GM21529 (cell line): ENCODE results near the gene CENPB.
"Not testable (repeated sequence)": the region's sequence is repeated elsewhere in the genome, so short reads cannot be mapped to it uniquely, and the experiment has no call there.

ENCODE experiments used
- ATAC-seq: cut with Tn5 transposase; IDR thresholded peaks from one replicate; pipeline ENCODE4 v1.9.1; 2021; ENCODE audit not compliant: unreplicated experiment

CENPB gene, protein sequence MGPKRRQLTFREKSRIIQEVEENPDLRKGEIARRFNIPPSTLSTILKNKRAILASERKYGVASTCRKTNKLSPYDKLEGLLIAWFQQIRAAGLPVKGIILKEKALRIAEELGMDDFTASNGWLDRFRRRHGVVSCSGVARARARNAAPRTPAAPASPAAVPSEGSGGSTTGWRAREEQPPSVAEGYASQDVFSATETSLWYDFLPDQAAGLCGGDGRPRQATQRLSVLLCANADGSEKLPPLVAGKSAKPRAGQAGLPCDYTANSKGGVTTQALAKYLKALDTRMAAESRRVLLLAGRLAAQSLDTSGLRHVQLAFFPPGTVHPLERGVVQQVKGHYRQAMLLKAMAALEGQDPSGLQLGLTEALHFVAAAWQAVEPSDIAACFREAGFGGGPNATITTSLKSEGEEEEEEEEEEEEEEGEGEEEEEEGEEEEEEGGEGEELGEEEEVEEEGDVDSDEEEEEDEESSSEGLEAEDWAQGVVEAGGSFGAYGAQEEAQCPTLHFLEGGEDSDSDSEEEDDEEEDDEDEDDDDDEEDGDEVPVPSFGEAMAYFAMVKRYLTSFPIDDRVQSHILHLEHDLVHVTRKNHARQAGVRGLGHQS

GRCh38 chr20:3786665-3787323 lies at the start of gene CENPB:
Gene CENPB, minus strand, starts transcription at chr20:3786740. Its CDS starts 257 bp downstream, at chr20:3786483.
- peak; percentile 78 for ATAC-seq

DNA sequence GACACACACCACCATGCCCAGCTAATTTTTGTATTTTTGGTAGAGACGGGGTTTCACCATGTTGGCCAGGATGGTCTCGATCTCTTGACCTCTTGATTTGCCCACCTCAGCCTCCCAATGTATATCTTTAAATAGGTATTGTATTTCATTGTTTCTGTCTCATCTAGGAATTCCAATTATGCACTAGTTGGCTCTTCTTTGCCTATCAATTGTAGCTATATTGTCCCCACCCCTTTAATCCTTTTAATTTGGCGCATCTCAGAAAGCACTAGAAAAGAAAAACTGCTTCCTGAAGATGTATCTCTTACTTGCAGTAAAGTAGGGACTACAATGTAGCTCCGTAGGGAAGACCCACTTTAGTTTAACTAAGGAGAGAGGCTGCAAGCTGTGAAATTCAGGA lies 49.6 kb upstream of the CENPB start:
- no peak for ATAC-seq

DNA sequence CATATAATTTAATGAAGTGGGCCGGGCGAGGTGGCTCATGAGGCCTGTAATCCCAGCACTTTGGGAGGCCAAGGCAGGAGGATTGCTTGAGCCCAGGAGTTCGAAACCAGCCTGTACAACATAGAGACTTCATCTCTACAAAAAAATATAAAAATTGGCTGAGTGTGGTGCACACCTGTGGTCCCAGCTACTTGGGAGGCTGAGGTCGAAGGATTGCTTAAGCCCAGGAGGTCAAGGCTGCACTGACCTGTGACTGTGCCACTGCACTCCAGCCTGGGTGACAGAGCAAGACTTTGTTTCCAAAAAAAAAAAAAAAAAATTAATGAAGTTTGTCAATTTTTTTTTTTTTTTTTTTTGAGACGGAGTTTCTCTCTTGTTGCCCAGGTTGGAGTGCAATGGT lies 43.4 kb upstream of the CENPB start:
- ATAC-seq: not testable (repeated sequence)

DNA sequence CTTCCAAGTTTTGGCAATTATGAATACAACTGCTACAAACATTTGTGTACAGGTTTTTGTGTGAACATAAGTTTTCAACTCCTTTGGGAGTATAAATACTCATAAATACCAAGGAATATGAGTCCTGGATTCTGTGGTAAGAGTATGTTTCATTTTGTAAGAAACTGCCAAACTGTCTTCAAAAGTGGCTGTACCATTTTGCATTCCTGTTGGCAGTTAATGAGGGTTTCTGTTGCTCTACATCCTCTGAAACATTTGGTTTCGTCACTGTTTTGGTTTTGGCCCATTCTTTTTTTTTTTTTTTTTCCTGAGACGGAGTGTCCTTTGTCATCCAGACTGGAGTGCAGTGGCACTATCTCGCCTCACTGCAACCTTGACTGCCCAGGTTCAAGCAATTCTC lies 42.3 kb upstream of the CENPB start:
- ATAC-seq: no peak

GRCh38 chr20:3826420-3826819 lies 39.9 kb upstream of the CENPB start:
- ATAC-seq: no peak

- ATAC-seq: no peak
Observed at GRCh38 chr20:3825526-3825925, 39.0 kb upstream of the CENPB start.

DNA sequence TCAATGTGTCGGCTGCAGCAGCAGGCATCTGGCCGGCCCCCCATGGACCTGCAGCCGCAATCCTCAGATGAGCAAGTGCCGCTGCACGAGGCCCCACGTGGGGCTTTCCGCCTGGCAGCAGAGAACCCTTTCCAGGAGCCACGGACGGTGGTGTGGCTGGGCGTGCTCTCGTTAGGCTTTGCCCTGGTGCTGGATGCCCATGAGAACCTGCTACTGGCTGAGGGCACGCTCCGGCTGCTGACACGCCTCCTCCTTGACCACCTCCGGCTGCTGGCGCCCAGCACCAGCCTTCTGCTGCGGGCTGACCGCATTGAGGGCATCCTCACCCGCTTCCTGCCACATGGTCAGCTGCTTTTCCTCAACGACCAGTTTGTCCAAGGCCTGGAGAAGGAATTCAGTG lies 37.3 kb upstream of the CENPB start:
- ATAC-seq: no peak

GRCh38 chr20:3821996-3822395 lies 35.5 kb upstream of the CENPB start:
- ATAC-seq: no peak

DNA sequence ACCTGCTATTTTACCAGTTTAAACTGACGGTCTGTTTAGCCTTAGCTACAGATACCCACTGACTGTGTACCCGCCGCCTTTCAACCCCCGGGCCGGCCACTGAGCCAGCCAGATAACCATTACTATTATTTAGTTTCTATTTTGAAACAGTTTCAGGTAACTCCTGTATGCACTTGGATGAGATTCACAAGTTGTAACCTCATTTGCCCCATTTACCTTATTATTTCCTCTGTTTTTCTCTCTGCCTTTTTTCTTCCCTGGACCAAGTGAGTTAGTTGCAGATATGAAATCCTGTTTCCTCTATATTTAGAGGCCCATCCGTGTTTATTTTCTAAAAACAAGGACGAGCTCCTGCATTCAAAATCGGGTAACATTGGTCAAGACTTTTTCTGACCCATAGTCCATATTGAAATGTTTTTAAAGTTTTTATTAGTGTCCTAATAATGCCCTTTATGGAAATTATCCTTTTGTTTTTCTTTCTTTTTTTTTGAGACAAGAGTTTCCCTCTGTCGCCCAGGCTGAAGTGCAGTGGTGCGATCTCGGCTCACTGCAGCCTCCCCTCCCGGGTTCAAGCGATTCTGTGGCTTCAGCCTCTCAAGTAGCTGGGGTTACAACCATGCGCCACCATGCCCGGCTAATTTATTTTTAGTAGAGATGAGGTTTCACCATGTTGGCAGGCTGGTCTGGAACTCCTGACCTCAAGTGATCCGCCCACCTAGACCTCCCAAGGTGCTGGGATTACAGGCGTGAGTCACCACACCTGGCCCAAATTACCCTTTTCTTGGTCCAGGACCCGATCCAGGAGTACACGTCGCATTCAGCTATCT lies 34.6 kb upstream of the CENPB start:
- ATAC-seq: no peak

GRCh38 chr20:3820048-3820900 lies 33.7 kb upstream of the CENPB start, which contains the start of gene AP5S1:
Gene AP5S1, plus strand, starts transcription at chr20:3820547. Its CDS starts 1,571 bp downstream, at chr20:3822118.
- peak; percentile 78 for ATAC-seq

GRCh38 chr20:3819411-3820047 lies 33.0 kb upstream of the CENPB start:
- no peak for ATAC-seq

DNA sequence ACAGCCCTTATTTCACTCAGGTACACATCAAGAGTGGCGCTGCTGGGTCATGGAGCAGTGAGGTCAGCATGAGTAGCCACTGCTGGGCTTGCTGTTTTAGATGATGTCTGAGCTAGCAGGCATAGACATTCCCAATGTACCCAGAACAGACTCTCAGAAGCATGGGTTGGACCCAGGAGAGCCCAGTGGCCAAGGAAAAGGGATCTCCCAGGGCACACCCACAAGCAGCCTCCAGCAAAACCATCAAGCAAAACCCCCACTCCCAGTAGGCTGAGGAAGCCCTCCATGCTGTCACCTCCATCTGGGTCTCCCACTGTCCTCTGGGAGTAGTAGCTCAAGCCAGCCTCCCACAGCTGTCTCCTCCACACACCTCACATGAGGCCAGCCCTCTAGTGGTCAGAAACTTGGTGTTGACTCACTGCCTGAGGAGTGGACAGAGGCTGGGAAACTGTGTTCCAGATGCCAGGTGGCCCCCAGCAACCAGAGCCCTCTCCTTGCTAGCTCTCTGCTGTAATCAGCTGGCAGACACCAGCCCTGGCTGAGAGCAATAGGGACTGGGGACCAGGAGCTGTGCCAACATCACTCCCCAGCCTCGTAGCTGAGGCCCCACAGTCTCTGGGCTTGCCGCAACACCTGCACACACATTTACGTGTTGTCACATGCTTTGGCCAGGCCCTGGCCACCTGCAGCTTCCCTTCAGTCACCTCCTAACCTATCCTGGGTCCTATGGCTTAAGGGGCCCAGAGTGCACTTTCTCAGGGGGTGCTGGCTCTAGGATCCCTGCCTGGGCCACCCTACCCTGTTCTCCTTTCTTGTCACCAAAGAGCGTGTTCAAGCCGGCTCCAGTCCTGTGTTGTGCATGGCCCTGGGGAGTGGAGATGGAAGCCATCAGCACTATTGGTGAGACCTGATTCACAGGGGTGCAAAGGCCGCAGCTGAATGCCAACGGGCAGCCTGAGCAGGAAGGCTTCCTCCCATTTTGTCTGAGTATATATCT lies 31.9 kb upstream of the CENPB start:
- ATAC-seq: no peak

DNA sequence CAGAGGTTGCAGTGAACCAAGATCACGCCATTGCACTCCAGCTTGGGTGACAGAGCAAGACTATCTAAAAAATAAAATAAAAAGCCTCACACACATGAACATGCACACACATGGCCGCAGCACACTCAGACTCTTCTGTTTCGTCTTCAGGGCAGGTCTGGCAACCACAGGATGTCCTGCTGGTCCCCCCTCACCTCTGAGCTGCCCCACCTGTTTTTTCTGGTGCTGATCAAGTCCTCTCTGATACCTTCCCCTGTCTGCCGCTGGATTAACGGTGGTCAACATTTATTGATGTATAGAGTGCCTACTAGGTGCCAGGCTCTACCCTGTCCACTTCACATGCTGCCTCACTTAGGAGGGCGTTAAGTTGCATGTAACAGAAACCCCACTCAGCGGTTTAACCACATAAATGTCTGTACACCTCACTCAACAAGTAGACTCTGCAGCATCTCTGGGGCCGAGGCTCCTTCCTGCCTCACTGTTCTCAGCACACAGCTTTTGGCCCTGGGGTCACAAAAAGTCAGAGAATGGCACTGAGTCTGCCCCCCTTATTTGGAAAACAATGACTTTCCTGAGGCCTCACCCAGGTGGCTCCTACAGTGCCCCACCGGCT lies 29.3 kb upstream of the CENPB start:
- ATAC-seq: no peak

DNA sequence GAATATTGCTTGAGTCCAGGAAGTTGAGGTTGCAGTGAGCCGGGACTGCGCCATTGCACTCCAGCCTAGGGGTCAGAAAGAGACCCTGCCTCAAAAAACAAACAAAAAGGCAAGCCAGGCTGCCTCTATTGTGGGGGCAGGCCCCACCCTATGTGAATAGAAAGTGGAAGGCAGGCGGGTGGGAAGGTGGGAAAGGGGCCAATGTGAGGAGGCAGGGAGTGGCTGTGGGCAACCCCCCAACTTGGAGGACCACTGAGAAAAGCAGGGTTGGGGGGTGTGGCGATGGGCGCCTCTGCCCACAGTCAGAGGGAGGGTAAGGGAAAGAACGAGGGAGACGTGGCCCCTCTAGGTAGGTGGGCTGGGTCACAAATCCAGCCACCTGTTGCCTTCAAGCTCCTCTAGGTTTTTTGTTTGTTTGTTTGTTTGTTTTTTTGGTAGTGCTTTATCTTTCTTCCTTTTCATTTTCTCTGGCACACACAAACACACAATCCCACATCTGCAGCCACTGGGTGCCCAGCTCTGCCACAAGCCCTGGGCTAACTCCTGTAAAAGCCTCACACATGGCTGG lies 28.5 kb upstream of the CENPB start:
- no peak for ATAC-seq

- ATAC-seq: no peak
Observed at GRCh38 chr20:3813848-3814581, 27.5 kb upstream of the CENPB start.

DNA sequence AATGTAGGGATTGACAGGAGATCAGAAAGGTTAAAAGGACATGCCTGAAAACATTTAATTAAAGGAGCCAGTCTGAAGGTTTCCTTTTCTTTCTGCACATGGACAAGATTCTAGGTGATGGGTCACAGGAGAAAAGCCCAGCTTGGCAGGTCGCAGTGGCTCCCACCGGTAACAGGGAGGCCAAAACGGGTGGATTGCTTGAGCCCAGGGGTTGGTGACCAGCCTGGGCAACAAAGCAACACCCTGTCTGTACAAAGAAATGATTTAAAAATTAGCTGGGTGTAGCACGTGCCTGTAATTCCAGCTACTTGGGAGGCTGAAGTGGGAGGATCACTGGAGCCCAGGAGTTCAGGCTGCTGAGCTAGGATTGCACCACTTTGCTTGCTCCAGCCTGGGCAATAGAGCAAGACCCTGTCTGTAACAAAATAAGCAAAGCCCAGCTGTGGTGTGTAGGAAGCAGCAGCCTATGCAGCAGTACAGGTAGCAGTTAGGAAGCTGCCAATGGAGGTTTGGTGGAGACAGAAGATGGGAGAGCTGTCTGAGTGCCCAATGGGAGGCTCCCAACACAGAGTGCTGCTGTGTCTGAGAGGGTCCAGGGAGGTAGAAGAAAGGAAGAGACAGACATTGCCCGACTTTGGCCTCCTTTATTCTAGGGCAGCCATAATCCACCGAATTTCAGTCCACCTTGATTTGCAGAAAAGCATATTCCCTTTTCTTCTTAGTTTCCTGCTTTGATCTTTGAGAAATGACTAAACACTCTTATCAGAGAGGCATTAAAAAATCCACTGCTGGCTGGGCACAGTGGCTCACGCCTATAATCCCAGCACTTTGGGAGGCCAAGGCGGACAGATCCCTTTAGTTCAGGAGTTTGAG lies 26.7 kb upstream of the CENPB start:
- ATAC-seq: no peak
